Adrenal gland (tissue), 5 donors: ENCODE data around the gene ZBED1.
"Not testable (repeated sequence)": the region's sequence is repeated elsewhere in the genome, so short reads cannot be mapped to it uniquely, and the experiment has no call there.

Experiments used
- CTCF ChIP-seq, 6 experiments: fragments of 450-650 bp in 4 of 6; fragments of 200-600 bp in 2 of 6; sonication (generic) in 1 of 6; IDR thresholded peaks; 1 replicate in 5 of 6; 2 replicates in 1 of 6; pipeline versions ENCODE4 v1.5.1 to v1.8.0; 2016 to 2021; ENCODE audit warnings: antibody characterized with exemption in 6 of 6, mild to moderate bottlenecking in 2 of 6, moderate library complexity in 1 of 6
- POLR2A ChIP-seq, 2 donors: fragments of 450-650 bp; IDR thresholded peaks; one replicate each; pipeline ENCODE4 v1.6.1; 2017; ENCODE audit warnings: antibody characterized with exemption in 2 of 2, mild to moderate bottlenecking in 2 of 2, moderate library complexity in 1 of 2
- donor health status: DM: no; HTN: no; CAD: no.

GRCh38 chrX:2460048-2460447, 40.7 kb downstream of the ZBED1 start:
- not testable (repeated sequence) for TF ChIP-seq CTCF, POLR2A (IDR thresholded peaks at IDR 0.05)
